ENCODE results near the gene AK2.

The AK2 gene

DNA sequence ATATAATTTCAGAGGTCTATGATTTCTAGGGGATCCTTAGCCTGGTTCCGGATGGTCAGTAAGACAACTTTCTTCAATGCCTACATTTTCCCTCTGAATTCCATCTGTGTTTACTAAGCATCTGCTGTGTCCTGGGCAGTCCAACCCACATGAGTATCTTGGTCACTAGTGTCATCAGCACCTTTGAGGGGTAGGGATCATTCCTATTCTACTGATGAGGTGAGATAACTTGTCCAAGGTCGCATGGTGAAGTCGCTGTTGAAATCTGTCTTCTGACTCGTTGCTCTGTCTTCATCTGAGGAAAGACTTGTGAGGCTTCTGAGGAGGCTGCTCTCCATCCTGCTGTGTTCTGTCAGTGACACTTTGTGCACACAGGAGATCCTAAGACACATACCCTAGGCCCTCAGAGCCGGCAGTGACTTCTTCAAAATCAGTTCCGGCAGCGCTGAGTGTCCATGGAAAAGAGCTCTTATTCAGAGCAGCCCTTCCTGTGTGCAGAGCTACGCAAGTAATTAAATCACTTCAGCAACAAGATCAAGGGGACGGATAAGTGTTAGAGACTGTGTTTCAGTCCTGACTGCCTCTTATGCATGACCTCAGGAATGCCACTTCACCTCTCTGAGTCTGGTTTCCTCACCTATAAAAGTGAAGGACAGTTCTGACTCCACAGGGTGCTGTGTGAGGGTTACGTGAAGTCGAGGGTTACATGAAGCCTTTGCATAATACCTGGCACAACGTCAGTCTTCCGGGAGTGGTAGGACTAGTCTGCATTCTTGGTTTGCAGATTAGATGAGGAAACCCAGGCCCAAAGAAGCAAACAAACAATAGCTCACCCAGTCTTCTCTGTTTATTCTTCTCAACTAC, 28.4 kb downstream of the AK2 start:
- H3K27ac ChIP-seq = peak overlapping the region; percentile 75
- TF ChIP-seq, protein P1, sequence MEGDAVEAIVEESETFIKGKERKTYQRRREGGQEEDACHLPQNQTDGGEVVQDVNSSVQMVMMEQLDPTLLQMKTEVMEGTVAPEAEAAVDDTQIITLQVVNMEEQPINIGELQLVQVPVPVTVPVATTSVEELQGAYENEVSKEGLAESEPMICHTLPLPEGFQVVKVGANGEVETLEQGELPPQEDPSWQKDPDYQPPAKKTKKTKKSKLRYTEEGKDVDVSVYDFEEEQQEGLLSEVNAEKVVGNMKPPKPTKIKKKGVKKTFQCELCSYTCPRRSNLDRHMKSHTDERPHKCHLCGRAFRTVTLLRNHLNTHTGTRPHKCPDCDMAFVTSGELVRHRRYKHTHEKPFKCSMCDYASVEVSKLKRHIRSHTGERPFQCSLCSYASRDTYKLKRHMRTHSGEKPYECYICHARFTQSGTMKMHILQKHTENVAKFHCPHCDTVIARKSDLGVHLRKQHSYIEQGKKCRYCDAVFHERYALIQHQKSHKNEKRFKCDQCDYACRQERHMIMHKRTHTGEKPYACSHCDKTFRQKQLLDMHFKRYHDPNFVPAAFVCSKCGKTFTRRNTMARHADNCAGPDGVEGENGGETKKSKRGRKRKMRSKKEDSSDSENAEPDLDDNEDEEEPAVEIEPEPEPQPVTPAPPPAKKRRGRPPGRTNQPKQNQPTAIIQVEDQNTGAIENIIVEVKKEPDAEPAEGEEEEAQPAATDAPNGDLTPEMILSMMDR (conservative IDR thresholded peaks at IDR 0.05) = no peak
- no peak for TF ChIP-seq ZFX (IDR thresholded peaks at IDR 0.05)

DNA sequence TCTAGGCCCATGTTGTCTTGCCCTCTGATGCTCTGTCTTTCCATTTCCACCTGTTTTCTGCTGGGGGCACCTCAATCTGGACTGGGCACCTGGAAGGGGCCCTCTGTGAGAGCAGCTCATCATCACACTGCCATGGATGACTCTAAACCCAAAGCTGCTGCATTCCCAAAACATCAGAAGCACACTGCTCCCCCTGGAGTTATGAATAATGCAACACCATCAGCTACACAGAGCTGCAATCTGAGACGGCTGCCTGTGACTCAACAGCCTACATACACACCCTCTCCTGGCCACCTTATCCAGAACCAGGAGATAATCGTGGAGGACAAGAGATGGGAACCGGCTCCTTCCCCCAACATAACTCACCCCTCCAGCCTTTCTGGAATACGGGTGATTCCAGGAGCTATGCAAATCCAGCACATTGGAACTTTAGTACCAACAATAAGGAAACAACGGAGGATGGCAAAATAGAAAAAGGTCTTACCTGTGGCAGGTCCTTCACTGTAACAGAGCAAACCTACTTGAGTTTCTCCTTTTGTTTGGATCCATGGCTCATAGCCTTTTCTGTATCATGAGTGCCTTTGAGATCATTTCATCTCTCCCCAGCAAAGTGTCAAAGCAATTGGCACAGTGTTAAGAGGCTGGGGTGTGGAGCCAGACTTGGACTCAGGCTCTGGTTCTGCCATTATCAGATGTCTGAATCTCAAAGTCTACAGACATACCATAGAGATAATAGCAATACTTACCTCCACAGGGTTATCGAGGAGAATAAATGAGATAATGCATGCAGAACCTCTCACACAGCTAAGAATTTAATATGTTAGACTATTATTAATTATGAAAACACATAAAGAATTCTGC, 29.3 kb downstream of the AK2 start:
- peak overlapping the region; percentile 75; the same call in 1 of the 2 replicates for H3K27ac ChIP-seq
- TF ChIP-seq, protein P1 (conservative IDR thresholded peaks at IDR 0.05) = no peak; the same call in 1 of the 2 replicates
- TF ChIP-seq ZFX (IDR thresholded peaks at IDR 0.05) = no peak

DNA sequence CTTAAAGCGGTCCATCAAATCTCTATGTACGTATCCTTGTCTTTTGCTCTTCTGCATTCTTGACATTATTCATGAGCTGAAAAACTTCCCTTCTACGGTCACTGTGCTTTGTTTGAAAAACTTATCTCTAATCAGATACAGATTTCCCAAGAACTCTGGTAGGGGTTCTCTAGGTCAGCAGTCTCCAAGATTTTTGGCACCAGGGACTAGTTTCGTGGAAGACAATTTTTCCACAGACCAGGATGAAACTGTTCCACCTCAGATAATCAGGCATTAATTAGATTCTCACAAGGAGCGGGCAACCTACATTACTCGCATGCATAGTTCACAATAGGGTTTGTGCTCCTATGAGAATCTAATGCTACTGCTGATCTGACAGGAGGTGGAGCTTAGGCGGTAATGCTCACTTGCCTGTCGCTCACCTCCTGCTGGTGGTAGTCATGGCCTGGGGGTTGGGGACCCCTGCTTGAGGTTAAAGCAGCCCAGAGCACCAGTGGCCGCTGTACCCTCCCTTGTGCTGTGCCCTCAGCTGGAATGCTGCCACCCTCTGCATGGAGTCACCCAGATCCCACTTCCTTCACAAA, 30.8 kb downstream of the AK2 start:
- no peak for TF ChIP-seq ZFX (IDR thresholded peaks at IDR 0.05)
- TF ChIP-seq, protein P1 (conservative IDR thresholded peaks at IDR 0.05) = no peak
- H3K27ac ChIP-seq = no peak overlapping the region

DNA sequence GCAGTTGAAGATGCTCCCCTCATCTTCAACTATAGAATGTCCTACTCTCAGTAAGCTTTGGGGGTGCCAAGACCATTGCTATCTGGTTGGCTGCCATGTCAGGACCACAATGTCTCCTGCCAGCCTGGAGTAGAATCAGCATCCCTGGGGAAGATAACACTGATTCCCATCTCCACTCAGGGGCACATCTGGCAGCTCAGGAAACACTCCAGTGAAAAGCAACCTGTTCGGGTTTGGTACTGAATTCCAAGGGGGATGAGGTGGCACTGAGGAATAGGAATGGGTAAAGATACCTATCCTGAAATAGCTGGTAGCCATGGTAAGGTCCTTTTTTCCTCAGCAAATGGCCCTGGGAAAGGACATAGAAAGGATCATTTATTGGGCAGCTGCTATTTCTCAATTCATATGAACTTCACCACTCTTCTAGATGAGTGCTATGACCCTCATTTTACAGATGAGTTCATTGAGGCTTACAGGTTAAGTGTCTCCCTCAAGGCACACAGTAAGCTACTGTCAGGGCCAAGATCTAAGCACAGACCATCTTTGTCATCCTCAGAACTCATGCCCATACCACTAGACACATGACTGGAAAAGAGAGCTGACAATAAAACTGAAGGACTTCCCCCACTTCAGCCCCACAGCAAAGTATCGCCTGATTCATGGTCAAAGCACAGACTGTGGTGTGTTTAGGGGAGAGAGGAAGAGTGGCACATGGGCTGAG, 31.4 kb downstream of the AK2 start:
- TF ChIP-seq, protein P1 (conservative IDR thresholded peaks at IDR 0.05) = no peak
- TF ChIP-seq ZFX (IDR thresholded peaks at IDR 0.05) = no peak
- no peak overlapping the region for H3K27ac ChIP-seq

DNA sequence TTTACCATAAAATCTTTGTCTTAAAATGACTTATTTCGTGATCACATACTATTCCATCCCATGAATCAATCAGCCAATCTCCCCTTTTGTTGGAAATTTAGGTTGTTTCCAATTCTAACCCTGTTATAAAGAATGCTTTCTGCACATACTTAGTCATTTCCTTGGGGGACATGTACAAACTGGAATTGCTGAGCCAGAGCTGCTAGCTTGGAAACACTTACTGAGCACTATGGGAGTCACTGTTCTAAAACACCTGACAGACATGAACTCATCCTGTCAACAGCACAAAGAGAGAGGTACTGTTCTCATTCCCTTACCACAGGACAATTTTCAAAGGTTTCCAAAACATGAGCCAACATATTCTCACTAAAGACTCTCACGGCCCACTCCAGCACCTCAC, 32.1 kb downstream of the AK2 start:
- TF ChIP-seq, protein P1 (conservative IDR thresholded peaks at IDR 0.05) = no peak
- no peak for TF ChIP-seq ZFX (IDR thresholded peaks at IDR 0.05)
- no peak overlapping the region for H3K27ac ChIP-seq

DNA sequence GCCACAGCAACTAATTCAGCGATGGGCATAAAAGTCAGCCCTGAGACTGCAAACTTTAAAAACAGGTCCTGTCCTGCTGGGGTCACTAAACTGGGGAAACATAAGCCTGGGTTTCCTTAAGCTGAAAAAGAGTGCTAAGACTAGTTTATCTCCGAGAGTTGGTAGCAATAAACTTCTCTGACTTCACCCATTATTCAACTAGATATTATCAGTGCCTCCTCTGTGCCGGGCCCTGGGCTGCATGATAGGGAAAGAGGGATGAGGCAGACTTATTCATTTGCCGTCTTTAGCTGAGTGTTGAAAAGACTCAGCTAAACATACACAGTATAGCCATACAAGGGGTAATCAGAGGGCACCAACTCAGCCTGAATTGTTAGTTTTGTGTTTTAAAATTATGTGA, 33.0 kb downstream of the AK2 start:
- TF ChIP-seq, protein P1 (conservative IDR thresholded peaks at IDR 0.05) = no peak
- no peak for TF ChIP-seq ZFX (IDR thresholded peaks at IDR 0.05)
- H3K27ac ChIP-seq = no peak overlapping the region
